T-cell (primary cell): ENCODE data around the gene MRPL22. TPM values are rescaled to one million over a fixed set of nuclear protein-coding genes. Genes with fewer than 3 reads are reported as not detected.

Experiments
- ATAC-seq, 4 experiments: fragments of 200-7000 bp in 3 of 4; fragments of 150-1000 bp in 1 of 4; cut with Tn5 transposase; replicated peaks in 1 of 4; 1 replicate in 3 of 4; 2 replicates in 1 of 4; pipeline ENCODE4 v1.10.0; 2021; ENCODE audit warnings: moderate library complexity in 3 of 4, mild to moderate bottlenecking in 2 of 4, moderate number of reproducible peaks in 1 of 4
- CTCF ChIA-PET, 2 donors: fragments of 300-600 bp; sonication (Branson Sonifier 250); formaldehyde crosslinking; loops; one replicate each; lab custom pipeline; 2022; ENCODE audit warnings: antibody characterized with exemption in 2 of 2; lab: Charles Lee
- POLR2A ChIA-PET, 2 donors: fragments of 300-600 bp; sonication (Branson Sonifier 250); formaldehyde crosslinking; loops; one replicate each; lab custom pipeline; 2022; ENCODE audit warnings: antibody characterized with exemption in 2 of 2; lab: Charles Lee
- DNase-seq, 35 experiments: peaks; one replicate each; pipeline versions ENCODE4 v3.0.0 to v3.0.0-alpha.2; 2013 to 2023
- H3K27ac ChIP-seq: one replicate; pipeline ENCODE4 v1.5.1; 2013; ENCODE audit warnings: low read length
- H3K27me3 ChIP-seq, 2 experiments: replicated peaks in 1 of 2; 1 replicate in 1 of 2; 2 replicates in 1 of 2; pipeline versions ENCODE4 v1.6.1 to v1.7.0; 2013; ENCODE audit warnings: low read length in 1 of 2, mixed read lengths in 1 of 2; ENCODE audit not compliant: control insufficient read depth in 2 of 2, insufficient read depth in 2 of 2; ENCODE audit errors: extremely low read depth in 1 of 2
- H3K36me3 ChIP-seq, 2 donors: 1 replicate in 1 of 2; 2 replicates in 1 of 2; pipeline versions ENCODE4 v1.6.1 to v1.7.0; 2013; ENCODE audit warnings: low read length in 1 of 2; ENCODE audit not compliant: control insufficient read depth in 2 of 2, insufficient read depth in 1 of 2; ENCODE audit errors: extremely low read depth in 1 of 2
- H3K4me1 ChIP-seq, 2 experiments: 1 replicate in 1 of 2; 2 replicates in 1 of 2; pipeline versions ENCODE4 v1.6.1 to v1.7.0; 2013; ENCODE audit warnings: low read length in 2 of 2, mixed read lengths in 1 of 2; ENCODE audit not compliant: insufficient read depth in 2 of 2, control insufficient read depth in 1 of 2; ENCODE audit errors: extremely low read depth in 1 of 2
- H3K4me3 ChIP-seq, 2 donors: 1 replicate in 1 of 2; 2 replicates in 1 of 2; pipeline versions ENCODE4 v1.5.1 to v1.7.0; 2013; ENCODE audit warnings: mild to moderate bottlenecking in 2 of 2, low read length in 1 of 2, moderate library complexity in 1 of 2; ENCODE audit not compliant: control insufficient read depth in 1 of 2; ENCODE audit errors: extremely low read depth in 1 of 2
- H3K9me3 ChIP-seq: 2 replicates; pipeline ENCODE4 v1.7.0; 2013
- H3K27ac Mint-ChIP-seq, 2 donors: one replicate each; pipeline ENCODE4 v1.8.0; 2020 to 2021; ENCODE audit warnings: mild to moderate bottlenecking in 2 of 2, mixed read lengths in 2 of 2
- H3K27me3 Mint-ChIP-seq, 2 donors: one replicate each; pipeline ENCODE4 v1.8.0; 2021 to 2022; ENCODE audit warnings: mixed read lengths in 2 of 2
- H3K36me3 Mint-ChIP-seq: one replicate; pipeline ENCODE4 v1.8.0; 2021; ENCODE audit warnings: mixed read lengths
- H3K4me1 Mint-ChIP-seq, 3 donors: one replicate each; pipeline ENCODE4 v1.8.0; 2020 to 2022; ENCODE audit warnings: mixed read lengths in 3 of 3, mild to moderate bottlenecking in 1 of 3
- H3K4me3 Mint-ChIP-seq, 3 donors: one replicate each; pipeline ENCODE4 v1.8.0; 2020 to 2022; ENCODE audit warnings: mild to moderate bottlenecking in 3 of 3, mixed read lengths in 3 of 3, moderate library complexity in 3 of 3
- H3K9me3 Mint-ChIP-seq, 3 donors: one replicate each; pipeline ENCODE4 v1.8.0; 2020 to 2022; ENCODE audit warnings: mixed read lengths in 3 of 3
- WGBS: methylation state at CpG from one replicate; pipeline ENCODE4 v1.1.5; 2013; ENCODE audit warnings: missing lambda C conversion rate; ENCODE audit not compliant: insufficient coverage; 5-methylcytosine and 5-hydroxymethylcytosine counted together
- total RNA-seq, 35 experiments: library from RNA in 6 of 35; stranded (reverse) in 6 of 35; fragments of 120-200 nt in 1 of 35; gene quantifications; one replicate each; pipeline versions ENCODE4 v1.2.1 to v1.2.4 and lab custom pipeline; 2013 to 2026

MRPL22 gene
- total RNA-seq, 5 donors from 2014 or later (not counting 1 experiment from before 2014, with no cell fraction given), result 19.5 to 30.9 (median 26.1) TPM

DNA sequence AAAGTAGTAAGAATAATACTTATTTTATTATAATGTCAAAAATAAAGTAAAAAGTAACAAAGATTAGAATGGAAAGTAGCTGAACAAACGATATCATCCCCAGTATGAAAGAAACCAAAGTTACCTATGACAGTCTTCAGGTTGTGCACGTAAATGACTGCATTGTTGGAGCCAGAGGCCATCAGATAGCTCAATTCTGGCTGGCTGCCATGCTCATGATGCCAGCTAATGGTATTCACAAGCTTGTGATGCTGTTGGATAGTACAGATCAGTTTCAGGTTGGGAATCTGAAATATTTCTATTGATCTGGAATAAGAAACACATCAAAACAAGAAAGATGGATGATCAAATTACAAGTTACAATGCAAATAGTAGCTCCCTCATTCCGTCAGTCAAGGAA lies 24.0 kb upstream of the MRPL22 start:
- DNase-seq (no peak), ATAC-seq (no peak)
- H3K27me3 ChIP-seq, result no peaks in the 10 kb centered on the region
- Mint-ChIP-seq H3K27me3 (no peaks in the 10 kb centered on the region), H3K4me1 (no peaks in the 10 kb centered on the region), H3K9me3 (no peaks in the 10 kb centered on the region), H3K36me3 (peaks cover 53% of the 10 kb centered on the region), H3K27ac (no peak overlapping the region), H3K4me3 (no peak overlapping the region)
- peaks cover 0 to 65% of the 10 kb centered on the region in 2 donors for H3K36me3 ChIP-seq
- H3K4me3 ChIP-seq, result no peak overlapping the region
- H3K27ac ChIP-seq, result no peak overlapping the region
- ChIA-PET POLR2A (interaction anchor here in 1 of 2 donors (1.0 kb wide), 1 partner anchor 11 kb away, joined by 3 read pairs; no protein-coding TSS in a partner anchor), CTCF (interaction anchor here in 1 of 2 donors (1.0 kb wide), 1 partner anchor 27 kb away, joined by 3 read pairs; no protein-coding TSS in a partner anchor)
- no CpG with 5 or more reads among the region's 3 CpGs for WGBS
- no peaks in the 10 kb centered on the region for H3K4me1 ChIP-seq
- no peaks in the 10 kb centered on the region for H3K9me3 ChIP-seq

- H3K27me3 Mint-ChIP-seq, result no peaks in the 10 kb centered on the region
- no peaks in the 10 kb centered on the region for H3K9me3 ChIP-seq
- H3K4me3 ChIP-seq, result no peak overlapping the region
- H3K4me3 Mint-ChIP-seq, result no peak overlapping the region
- H3K27ac ChIP-seq, result no peak overlapping the region
- H3K27me3 ChIP-seq, result no peaks in the 10 kb centered on the region
- POLR2A ChIA-PET, result interaction anchor here in 1 of 2 donors (1.0 kb wide), 1 partner anchor 10 kb away, joined by 3 read pairs; no protein-coding TSS in a partner anchor
- H3K9me3 Mint-ChIP-seq, result no peaks in the 10 kb centered on the region
- CTCF ChIA-PET, result interaction anchor here in 1 of 2 donors (0.6 kb wide), 1 partner anchor 11 kb away, joined by 3 read pairs; no protein-coding TSS in a partner anchor
- no peaks in the 10 kb centered on the region for H3K4me1 Mint-ChIP-seq
- DNase-seq (no peak), ATAC-seq (no peak)
- H3K36me3 Mint-ChIP-seq, result peaks cover 44% of the 10 kb centered on the region
- H3K36me3 ChIP-seq, result peaks cover 2 to 63% of the 10 kb centered on the region in 2 donors
- WGBS, result 100% methylated on average over 1 of the region's 4 CpGs
- no peak overlapping the region for H3K27ac Mint-ChIP-seq
- no peaks in the 10 kb centered on the region for H3K4me1 ChIP-seq
Observed at GRCh38 chr5:154917757-154918156, 23.1 kb upstream of the MRPL22 start.

DNA sequence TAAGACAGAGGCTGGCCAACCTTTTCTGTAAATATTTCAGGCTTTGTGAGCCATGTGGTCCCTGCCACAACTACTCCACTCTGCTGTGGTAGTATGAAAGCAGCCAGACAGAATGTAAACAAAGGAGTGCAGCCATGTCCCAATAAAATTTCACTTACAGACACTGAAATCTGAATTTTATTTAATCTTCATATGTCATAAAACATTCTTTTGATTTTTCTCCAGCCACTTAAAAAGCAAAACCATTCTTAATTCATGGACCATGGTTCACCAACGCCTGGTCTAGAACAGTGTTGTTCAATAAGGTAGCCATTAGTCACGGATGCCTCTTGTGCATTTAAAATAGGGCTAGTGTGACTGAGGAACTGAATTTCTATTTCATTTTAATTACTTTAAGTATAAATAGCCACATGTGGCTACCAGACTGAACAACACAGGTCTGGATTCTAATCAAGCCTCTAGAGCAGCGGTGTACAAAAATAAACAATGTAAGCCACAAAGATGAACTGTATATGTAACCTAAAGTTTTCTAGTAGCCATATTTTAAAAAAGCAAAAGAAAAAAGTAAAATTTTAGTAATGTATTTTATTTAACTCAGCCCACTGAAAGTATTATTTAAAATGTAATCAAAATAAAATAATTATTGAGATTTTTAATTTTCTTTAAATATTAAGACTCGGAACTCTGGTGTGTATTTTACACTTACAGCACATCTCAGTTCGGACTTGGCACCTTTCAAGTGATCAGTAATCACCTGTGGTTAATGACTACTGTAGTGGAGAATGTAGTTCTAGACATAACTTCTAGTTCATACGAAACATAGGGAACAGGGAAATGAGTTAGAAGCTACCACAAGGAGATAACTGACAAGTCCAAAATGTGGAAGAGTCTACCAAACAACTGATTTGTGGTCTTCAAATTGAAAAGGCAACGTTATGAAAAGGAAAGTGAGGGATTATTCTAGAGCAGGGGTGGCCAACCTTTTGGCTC lies 17.1 kb upstream of the MRPL22 start:
- Mint-ChIP-seq H3K27ac (no peak overlapping the region), H3K9me3 (no peaks in the 10 kb centered on the region), H3K4me1 (no peaks in the 10 kb centered on the region), H3K36me3 (peaks cover 57% of the 10 kb centered on the region), H3K4me3 (no peak overlapping the region), H3K27me3 (no peaks in the 10 kb centered on the region)
- Histone ChIP-seq H3K36me3 (peaks cover 14 to 81% of the 10 kb centered on the region in 2 donors), H3K27ac (no peak overlapping the region), H3K27me3 (no peaks in the 10 kb centered on the region), H3K4me3 (no peak overlapping the region), H3K9me3 (no peaks in the 10 kb centered on the region), H3K4me1 (no peaks in the 10 kb centered on the region)
- ChIA-PET POLR2A (interaction anchor here in 1 of 2 donors (0.6 kb wide), 1 partner anchor 30 kb away, joined by 13 read pairs; no protein-coding TSS in a partner anchor), CTCF (no interaction called here)
- ATAC-seq (no peak), DNase-seq (no peak)
- WGBS, result 86% methylated on average over 1 of the region's 7 CpGs

- Mint-ChIP-seq H3K27me3 (no peaks in the 10 kb centered on the region), H3K4me3 (no peak overlapping the region), H3K36me3 (peaks cover 36% of the 10 kb centered on the region), H3K4me1 (peaks cover 20 to 37% (median 33%) of the 10 kb centered on the region in 3 donors), H3K27ac (no peak overlapping the region), H3K9me3 (no peaks in the 10 kb centered on the region)
- Histone ChIP-seq H3K27me3 (no peaks in the 10 kb centered on the region), H3K36me3 (peaks cover 3 to 36% of the 10 kb centered on the region in 2 donors), H3K9me3 (no peaks in the 10 kb centered on the region), H3K4me3 (no peak overlapping the region), H3K27ac (no peak overlapping the region), H3K4me1 (peaks cover 8 to 15% of the 10 kb centered on the region in 2 experiments)
- WGBS, result 91% methylated on average over 2 of the region's 3 CpGs
- DNase-seq (no peak), ATAC-seq (no peak)
- ChIA-PET POLR2A (no interaction called here), CTCF (no interaction called here)
Observed at GRCh38 chr5:154933537-154933936, 7.3 kb upstream of the MRPL22 start.

DNA sequence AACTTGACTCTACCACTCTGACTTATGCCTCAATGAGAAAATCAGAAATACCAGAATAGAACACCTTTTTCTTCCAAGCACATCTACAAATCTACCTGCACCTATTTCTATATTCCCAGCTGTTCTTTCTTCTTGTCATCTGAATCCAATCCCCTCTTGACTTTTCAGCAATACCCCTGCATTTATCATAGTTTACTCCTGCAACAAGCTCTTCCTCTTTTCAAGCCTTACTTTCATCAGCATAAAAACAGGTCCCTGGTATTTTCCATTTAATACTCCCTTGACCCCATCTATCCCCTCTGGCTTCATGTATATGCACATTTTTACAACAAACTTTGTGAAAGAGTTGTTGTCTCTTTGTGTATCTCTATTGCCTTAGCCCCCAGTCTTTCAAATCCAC lies 6.0 kb upstream of the MRPL22 start:
- Mint-ChIP-seq H3K9me3 (no peaks in the 10 kb centered on the region), H3K4me1 (peaks cover 24 to 48% (median 39%) of the 10 kb centered on the region in 3 donors), H3K36me3 (peaks cover 34% of the 10 kb centered on the region), H3K27me3 (no peaks in the 10 kb centered on the region), H3K4me3 (no peak overlapping the region), H3K27ac (no peak overlapping the region)
- Histone ChIP-seq H3K36me3 (peaks cover 3 to 26% of the 10 kb centered on the region in 2 donors), H3K27me3 (no peaks in the 10 kb centered on the region), H3K4me3 (no peak overlapping the region), H3K4me1 (peaks cover 8 to 17% of the 10 kb centered on the region in 2 experiments), H3K27ac (no peak overlapping the region), H3K9me3 (no peaks in the 10 kb centered on the region)
- POLR2A ChIA-PET, result no interaction called here
- CTCF ChIA-PET, result interaction anchor here in 1 of 2 donors (0.6 kb wide), 1 partner anchor 19 kb away, joined by 5 read pairs; no protein-coding TSS in a partner anchor
- no peak for DNase-seq
- no peak for ATAC-seq

DNA sequence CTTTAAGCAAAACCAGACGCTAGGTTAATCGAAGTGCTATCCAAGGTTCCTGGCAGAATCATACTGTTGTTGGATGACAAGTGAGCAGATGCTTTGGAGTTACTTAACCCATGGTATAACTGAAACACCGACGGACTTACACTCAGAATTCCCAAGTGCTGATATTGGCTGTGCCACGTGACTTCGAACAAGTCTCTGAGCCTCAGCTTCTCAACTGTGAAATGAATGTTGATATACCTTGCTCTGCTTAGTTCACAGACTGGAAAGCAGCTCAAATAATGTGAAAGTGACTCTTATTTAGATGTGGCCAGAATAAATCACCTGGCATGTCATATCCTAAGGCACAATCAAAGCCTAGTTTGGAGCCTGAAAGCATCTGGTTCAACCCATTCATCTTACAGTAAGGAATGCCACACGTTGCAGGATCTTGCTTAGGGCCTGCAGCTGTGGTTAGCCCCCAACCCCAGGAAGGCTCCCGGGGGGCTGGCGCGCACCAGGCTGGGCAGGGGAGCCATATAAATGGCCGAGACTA lies 3.6 kb upstream of the MRPL22 start:
- H3K27me3 Mint-ChIP-seq, result no peaks in the 10 kb centered on the region
- no peak for DNase-seq
- peaks cover 3 to 9% of the 10 kb centered on the region in 2 donors for H3K36me3 ChIP-seq
- H3K4me3 ChIP-seq, result peak overlapping the region; percentile 62 to 91
- no peak overlapping the region for H3K27ac ChIP-seq
- peaks cover 22 to 24% of the 10 kb centered on the region in 2 experiments for H3K4me1 ChIP-seq
- no peak for ATAC-seq
- CTCF ChIA-PET, result interaction anchor here in 1 of 2 donors (1.4 kb wide), 1 partner anchor 80 kb away, joined by 3 read pairs; no protein-coding TSS in a partner anchor
- peak overlapping the region in 1 of 2 donors; percentile 68 for H3K27ac Mint-ChIP-seq
- H3K4me3 Mint-ChIP-seq, result peak overlapping the region; percentile 87 to 91 (median 89)
- no peaks in the 10 kb centered on the region for H3K9me3 ChIP-seq
- WGBS, result 31% methylated on average over 8 of the region's 11 CpGs
- H3K4me1 Mint-ChIP-seq, result peaks cover 43 to 68% (median 59%) of the 10 kb centered on the region in 3 donors
- H3K36me3 Mint-ChIP-seq, result peaks cover 19% of the 10 kb centered on the region
- no peaks in the 10 kb centered on the region for H3K27me3 ChIP-seq
- POLR2A ChIA-PET, result no interaction called here
- H3K9me3 Mint-ChIP-seq, result no peaks in the 10 kb centered on the region
